Measurements from ENCODE around the gene ERC1.

- no peak for TF ChIP-seq CTCF (IDR thresholded peaks at IDR 0.05; ENCODE audit: insufficient read depth, low read length)
- TF ChIP-seq POLR2AphosphoS5 (IDR thresholded peaks at IDR 0.05; ENCODE audit: low read depth), result no peak
- TF ChIP-seq, protein P1, sequence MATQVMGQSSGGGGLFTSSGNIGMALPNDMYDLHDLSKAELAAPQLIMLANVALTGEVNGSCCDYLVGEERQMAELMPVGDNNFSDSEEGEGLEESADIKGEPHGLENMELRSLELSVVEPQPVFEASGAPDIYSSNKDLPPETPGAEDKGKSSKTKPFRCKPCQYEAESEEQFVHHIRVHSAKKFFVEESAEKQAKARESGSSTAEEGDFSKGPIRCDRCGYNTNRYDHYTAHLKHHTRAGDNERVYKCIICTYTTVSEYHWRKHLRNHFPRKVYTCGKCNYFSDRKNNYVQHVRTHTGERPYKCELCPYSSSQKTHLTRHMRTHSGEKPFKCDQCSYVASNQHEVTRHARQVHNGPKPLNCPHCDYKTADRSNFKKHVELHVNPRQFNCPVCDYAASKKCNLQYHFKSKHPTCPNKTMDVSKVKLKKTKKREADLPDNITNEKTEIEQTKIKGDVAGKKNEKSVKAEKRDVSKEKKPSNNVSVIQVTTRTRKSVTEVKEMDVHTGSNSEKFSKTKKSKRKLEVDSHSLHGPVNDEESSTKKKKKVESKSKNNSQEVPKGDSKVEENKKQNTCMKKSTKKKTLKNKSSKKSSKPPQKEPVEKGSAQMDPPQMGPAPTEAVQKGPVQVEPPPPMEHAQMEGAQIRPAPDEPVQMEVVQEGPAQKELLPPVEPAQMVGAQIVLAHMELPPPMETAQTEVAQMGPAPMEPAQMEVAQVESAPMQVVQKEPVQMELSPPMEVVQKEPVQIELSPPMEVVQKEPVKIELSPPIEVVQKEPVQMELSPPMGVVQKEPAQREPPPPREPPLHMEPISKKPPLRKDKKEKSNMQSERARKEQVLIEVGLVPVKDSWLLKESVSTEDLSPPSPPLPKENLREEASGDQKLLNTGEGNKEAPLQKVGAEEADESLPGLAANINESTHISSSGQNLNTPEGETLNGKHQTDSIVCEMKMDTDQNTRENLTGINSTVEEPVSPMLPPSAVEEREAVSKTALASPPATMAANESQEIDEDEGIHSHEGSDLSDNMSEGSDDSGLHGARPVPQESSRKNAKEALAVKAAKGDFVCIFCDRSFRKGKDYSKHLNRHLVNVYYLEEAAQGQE (IDR thresholded peaks at IDR 0.05; ENCODE audit: insufficient replicate concordance, low read depth), result no peak
Measured at GRCh38 chr12:996881-997280, 5.9 kb downstream of the ERC1 start.
